HG03469 (cell line): ENCODE data around the gene LUC7L.
"Not testable (repeated sequence)": the region's sequence is repeated elsewhere in the genome, so short reads cannot be mapped to it uniquely, and the experiment has no call there.

Experiments used
- ATAC-seq: cut with Tn5 transposase; IDR thresholded peaks from one replicate; pipeline ENCODE4 v1.9.1; 2021; ENCODE audit warnings: mild to moderate bottlenecking, moderate library complexity, moderate number of reproducible peaks; ENCODE audit not compliant: unreplicated experiment

LUC7L gene

DNA sequence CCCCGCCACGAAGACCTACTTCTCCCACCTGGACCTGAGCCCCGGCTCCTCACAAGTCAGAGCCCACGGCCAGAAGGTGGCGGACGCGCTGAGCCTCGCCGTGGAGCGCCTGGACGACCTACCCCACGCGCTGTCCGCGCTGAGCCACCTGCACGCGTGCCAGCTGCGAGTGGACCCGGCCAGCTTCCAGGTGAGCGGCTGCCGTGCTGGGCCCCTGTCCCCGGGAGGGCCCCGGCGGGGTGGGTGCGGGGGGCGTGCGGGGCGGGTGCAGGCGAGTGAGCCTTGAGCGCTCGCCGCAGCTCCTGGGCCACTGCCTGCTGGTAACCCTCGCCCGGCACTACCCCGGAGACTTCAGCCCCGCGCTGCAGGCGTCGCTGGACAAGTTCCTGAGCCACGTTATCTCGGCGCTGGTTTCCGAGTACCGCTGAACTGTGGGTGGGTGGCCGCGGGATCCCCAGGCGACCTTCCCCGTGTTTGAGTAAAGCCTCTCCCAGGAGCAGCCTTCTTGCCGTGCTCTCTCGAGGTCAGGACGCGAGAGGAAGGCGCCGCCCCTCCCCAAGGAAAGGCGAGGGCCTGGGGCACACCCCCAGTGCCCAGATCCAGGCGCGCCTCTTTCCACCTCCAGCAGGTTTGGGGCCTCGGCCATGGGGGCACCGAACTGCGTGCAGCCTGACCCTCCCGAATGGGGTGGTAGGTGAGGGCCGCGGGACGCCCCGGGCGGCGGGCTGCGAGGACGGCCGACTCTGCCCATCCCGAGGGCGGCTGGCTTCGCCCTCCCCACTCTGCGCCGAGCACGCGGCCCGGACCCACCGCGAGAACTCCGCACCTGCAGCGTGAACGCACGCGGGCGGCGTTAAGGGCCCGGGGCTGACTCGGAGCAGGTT is 48.3 kb downstream of the LUC7L start:
- no peak for ATAC-seq

DNA sequence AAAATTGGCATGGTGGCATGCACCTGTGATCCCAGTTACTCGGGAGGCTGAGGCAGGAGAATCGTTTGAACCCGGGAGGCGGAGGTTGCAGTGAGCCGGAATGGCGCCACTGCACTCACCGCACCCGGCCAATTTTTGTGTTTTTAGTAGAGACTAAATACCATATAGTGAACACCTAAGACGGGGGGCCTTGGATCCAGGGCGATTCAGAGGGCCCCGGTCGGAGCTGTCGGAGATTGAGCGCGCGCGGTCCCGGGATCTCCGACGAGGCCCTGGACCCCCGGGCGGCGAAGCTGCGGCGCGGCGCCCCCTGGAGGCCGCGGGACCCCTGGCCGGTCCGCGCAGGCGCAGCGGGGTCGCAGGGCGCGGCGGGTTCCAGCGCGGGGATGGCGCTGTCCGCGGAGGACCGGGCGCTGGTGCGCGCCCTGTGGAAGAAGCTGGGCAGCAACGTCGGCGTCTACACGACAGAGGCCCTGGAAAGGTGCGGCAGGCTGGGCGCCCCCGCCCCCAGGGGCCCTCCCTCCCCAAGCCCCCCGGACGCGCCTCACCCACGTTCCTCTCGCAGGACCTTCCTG is 49.1 kb downstream of the LUC7L start, which contains the start of gene HBQ1:
Gene HBQ1 (plus strand): TSS at position 359 of the 575 bp plus-strand sequence. CDS start 28 bp downstream, at position 387.
- ATAC-seq = no peak

DNA sequence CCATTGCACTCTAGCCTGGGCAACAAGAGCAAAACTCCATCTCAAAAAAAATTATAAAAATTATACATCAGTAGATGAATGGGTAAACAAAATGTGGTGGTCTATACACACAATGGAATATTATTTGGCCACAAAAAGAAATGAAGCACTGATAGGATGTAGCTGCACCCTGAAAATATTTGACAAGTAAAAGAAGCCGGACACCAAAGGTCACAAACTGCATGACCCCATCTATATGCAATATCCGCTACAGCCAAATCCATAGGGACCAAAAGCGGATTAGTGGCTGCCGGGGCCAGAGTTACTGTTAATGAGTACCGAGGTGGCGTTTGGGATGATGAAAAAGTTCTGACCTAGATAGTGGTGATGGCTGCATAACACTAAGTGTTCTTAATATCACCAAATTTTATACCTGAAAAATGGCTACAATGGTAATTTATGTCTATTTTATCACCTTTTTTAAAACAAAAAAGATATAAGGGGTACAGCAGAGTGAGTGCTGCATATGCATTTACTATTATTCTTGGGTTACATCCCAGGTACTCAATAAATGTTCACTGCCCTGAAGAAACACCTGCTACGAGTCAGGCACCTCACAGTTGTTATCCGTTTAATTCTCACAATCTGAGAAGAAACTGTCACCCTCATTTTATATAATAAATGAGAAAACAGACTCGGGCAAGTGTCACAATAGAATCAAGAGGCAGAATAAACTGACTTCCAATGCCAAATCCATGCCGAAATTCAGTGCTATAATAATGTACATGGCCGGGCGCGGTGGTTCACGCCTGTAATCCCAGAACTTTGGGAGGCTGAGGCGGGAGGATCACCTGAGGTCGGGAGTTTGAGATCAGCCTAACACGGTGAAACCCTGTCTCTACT is 49.8 kb downstream of the LUC7L start:
- ATAC-seq = no peak

DNA sequence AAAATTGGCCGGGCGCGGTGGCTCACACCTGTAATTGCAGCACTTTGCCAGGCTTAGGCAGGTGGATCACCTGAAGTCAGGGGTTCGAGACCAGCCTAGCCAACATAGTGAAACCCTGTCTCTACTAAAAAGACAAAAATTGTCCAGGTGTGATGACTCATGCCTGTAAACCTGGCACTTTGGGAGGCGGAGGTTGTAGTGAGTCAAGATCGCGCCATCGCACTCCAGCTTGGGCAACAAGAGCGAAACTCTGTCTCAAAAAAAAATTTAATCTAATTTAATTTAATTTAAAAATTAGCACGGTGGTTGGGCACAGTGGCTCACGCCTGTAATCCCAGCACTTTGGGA is 50.6 kb downstream of the LUC7L start:
- no peak for ATAC-seq

DNA sequence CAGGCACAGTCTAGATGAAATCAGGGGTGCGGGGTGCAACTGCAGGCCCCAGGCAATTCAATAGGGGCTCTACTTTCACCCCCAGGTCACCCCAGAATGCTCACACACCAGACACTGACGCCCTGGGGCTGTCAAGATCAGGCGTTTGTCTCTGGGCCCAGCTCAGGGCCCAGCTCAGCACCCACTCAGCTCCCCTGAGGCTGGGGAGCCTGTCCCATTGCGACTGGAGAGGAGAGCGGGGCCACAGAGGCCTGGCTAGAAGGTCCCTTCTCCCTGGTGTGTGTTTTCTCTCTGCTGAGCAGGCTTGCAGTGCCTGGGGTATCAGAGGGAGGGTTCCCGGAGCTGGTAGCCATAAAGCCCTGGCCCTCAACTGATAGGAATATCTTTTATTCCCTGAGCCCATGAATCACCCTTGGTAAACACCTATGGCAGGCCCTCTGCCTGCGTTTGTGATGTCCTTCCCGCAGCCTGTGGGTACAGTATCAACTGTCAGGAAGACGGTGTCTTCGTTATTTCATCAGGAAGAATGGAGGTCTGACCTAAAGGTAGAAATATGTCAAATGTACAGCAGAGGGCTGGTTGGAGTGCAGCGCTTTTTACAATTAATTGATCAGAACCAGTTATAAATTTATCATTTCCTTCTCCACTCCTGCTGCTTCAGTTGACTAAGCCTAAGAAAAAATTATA is 51.1 kb downstream of the LUC7L start:
- no peak for ATAC-seq

DNA sequence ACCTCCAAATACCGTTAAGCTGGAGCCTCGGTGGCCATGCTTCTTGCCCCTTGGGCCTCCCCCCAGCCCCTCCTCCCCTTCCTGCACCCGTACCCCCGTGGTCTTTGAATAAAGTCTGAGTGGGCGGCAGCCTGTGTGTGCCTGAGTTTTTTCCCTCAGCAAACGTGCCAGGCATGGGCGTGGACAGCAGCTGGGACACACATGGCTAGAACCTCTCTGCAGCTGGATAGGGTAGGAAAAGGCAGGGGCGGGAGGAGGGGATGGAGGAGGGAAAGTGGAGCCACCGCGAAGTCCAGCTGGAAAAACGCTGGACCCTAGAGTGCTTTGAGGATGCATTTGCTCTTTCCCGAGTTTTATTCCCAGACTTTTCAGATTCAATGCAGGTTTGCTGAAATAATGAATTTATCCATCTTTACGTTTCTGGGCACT is 51.8 kb downstream of the LUC7L start:
- ATAC-seq = no peak

DNA sequence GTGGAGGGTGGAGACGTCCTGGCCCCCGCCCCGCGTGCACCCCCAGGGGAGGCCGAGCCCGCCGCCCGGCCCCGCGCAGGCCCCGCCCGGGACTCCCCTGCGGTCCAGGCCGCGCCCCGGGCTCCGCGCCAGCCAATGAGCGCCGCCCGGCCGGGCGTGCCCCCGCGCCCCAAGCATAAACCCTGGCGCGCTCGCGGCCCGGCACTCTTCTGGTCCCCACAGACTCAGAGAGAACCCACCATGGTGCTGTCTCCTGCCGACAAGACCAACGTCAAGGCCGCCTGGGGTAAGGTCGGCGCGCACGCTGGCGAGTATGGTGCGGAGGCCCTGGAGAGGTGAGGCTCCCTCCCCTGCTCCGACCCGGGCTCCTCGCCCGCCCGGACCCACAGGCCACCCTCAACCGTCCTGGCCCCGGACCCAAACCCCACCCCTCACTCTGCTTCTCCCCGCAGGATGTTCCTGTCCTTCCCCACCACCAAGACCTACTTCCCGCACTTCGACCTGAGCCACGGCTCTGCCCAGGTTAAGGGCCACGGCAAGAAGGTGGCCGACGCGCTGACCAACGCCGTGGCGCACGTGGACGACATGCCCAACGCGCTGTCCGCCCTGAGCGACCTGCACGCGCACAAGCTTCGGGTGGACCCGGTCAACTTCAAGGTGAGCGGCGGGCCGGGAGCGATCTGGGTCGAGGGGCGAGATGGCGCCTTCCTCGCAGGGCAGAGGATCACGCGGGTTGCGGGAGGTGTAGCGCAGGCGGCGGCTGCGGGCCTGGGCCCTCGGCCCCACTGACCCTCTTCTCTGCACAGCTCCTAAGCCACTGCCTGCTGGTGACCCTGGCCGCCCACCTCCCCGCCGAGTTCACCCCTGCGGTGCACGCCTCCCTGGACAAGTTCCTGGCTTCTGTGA is 52.5 kb downstream of the LUC7L start, which contains the start of gene HBA1:
Gene HBA1 (plus strand): TSS at position 204 of the 906 bp plus-strand sequence. CDS start 37 bp downstream, at position 241.
- ATAC-seq = not testable (repeated sequence)

DNA sequence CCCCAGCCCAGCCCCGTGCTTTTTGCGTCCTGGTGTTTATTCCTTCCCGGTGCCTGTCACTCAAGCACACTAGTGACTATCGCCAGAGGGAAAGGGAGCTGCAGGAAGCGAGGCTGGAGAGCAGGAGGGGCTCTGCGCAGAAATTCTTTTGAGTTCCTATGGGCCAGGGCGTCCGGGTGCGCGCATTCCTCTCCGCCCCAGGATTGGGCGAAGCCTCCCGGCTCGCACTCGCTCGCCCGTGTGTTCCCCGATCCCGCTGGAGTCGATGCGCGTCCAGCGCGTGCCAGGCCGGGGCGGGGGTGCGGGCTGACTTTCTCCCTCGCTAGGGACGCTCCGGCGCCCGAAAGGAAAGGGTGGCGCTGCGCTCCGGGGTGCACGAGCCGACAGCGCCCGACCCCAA is 53.2 kb downstream of the LUC7L start:
- not testable (repeated sequence) for ATAC-seq

DNA sequence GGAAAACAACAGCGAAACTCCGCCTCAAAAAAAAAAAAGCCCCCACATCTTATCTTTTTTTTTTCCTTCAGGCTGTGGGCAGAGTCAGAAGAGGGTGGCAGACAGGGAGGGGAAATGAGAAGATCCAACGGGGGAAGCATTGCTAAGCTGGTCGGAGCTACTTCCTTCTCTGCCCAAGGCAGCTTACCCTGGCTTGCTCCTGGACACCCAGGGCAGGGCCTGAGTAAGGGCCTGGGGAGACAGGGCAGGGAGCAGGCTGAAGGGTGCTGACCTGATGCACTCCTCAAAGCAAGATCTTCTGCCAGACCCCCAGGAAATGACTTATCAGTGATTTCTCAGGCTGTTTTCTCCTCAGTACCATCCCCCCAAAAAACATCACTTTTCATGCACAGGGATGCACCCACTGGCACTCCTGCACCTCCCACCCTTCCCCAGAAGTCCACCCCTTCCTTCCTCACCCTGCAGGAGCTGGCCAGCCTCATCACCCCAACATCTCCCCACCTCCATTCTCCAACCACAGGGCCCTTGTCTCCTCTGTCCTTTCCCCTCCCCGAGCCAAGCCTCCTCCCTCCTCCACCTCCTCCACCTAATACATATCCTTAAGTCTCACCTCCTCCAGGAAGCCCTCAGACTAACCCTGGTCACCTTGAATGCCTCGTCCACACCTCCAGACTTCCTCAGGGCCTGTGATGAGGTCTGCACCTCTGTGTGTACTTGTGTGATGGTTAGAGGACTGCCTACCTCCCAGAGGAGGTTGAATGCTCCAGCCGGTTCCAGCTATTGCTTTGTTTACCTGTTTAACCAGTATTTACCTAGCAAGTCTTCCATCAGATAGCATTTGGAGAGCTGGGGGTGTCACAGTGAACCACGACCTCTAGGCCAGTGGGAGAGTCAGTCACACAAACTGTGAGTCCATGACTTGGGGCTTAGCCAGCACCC is 54.0 kb downstream of the LUC7L start:
- no peak for ATAC-seq

DNA sequence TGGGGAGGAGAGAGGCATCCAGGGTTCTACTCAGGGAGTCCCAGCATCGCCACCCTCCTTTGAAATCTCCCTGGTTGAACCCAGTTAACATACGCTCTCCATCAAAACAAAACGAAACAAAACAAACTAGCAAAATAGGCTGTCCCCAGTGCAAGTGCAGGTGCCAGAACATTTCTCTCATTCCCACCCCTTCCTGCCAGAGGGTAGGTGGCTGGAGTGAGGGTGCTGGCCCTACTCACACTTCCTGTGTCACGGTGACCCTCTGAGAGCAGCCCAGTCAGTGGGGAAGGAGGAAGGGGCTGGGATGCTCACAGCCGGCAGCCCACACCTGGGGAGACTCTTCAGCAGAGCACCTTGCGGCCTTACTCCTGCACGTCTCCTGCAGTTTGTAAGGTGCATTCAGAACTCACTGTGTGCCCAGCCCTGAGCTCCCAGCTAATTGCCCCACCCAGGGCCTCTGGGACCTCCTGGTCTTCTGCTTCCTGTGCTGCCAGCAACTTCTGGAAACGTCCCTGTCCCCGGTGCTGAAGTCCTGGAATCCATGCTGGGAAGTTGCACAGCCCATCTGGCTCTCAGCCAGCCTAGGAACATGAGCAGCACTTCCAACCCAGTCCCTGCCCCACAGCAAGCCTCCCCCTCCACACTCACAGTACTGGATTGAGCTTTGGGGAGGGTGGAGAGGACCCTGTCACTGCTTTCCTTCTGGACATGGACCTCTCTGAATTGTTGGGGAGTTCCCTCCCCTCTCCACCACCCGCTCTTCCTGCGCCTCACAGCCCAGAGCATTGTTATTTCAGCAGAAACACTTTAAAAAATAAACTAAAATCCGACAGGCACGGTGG is 55.1 kb downstream of the LUC7L start:
- not testable (repeated sequence) for ATAC-seq

DNA sequence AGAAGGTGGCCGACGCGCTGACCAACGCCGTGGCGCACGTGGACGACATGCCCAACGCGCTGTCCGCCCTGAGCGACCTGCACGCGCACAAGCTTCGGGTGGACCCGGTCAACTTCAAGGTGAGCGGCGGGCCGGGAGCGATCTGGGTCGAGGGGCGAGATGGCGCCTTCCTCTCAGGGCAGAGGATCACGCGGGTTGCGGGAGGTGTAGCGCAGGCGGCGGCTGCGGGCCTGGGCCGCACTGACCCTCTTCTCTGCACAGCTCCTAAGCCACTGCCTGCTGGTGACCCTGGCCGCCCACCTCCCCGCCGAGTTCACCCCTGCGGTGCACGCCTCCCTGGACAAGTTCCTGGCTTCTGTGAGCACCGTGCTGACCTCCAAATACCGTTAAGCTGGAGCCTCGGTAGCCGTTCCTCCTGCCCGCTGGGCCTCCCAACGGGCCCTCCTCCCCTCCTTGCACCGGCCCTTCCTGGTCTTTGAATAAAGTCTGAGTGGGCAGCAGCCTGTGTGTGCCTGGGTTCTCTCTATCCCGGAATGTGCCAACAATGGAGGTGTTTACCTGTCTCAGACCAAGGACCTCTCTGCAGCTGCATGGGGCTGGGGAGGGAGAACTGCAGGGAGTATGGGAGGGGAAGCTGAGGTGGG is 55.9 kb downstream of the LUC7L start:
- not testable (repeated sequence) for ATAC-seq

DNA sequence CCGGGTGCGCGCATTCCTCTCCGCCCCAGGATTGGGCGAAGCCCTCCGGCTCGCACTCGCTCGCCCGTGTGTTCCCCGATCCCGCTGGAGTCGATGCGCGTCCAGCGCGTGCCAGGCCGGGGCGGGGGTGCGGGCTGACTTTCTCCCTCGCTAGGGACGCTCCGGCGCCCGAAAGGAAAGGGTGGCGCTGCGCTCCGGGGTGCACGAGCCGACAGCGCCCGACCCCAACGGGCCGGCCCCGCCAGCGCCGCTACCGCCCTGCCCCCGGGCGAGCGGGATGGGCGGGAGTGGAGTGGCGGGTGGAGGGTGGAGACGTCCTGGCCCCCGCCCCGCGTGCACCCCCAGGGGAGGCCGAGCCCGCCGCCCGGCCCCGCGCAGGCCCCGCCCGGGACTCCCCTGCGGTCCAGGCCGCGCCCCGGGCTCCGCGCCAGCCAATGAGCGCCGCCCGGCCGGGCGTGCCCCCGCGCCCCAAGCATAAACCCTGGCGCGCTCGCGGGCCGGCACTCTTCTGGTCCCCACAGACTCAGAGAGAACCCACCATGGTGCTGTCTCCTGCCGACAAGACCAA is 56.8 kb downstream of the LUC7L start, which contains the start of gene HBA2:
Gene HBA2 (plus strand): TSS at position 503 of the 568 bp plus-strand sequence. CDS start 37 bp downstream, at position 540.
- ATAC-seq = not testable (repeated sequence)

DNA sequence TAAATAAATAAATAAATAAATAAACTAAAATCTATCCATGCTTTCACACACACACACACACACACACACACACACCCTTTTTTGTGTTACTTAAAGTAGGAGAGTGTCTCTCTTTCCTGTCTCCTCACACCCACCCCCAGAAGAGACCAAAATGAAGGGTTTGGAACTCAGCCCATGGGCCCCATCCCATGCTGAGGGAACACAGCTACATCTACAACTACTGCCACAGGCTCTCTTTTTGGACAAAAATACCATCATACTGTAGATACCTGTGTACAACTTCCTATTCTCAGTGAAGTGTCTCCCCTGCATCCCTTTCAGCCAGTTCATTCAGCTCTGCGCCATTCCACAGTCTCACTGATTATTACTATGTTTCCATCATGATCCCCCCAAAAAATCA is 58.5 kb downstream of the LUC7L start:
- no peak for ATAC-seq

DNA sequence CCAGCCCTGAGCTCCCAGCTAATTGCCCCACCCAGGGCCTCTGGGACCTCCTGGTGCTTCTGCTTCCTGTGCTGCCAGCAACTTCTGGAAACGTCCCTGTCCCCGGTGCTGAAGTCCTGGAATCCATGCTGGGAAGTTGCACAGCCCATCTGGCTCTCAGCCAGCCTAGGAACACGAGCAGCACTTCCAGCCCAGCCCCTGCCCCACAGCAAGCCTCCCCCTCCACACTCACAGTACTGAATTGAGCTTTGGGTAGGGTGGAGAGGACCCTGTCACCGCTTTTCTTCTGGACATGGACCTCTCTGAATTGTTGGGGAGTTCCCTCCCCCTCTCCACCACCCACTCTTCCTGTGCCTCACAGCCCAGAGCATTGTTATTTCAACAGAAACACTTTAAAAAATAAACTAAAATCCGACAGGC is 59.2 kb downstream of the LUC7L start:
- ATAC-seq = not testable (repeated sequence)

DNA sequence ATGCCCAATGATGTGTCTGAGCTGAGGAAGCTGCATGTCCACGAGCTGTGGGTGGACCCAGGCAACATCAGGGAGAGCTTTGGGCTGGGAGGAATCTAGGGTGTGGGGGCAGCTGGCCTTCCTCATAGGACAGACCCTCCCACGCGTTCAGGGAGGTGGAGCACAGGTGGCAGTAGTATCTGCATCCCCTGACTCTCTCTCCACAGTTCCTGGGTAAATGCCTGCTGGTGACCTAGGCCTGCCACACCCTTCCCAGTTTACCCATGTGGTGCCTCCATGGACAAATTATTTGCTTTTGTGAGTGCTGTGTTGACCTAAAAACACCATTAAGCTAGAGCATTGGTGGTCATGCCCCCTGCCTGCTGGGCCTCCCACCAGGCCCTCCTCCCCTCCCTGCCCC is 60.2 kb downstream of the LUC7L start:
- no peak for ATAC-seq

DNA sequence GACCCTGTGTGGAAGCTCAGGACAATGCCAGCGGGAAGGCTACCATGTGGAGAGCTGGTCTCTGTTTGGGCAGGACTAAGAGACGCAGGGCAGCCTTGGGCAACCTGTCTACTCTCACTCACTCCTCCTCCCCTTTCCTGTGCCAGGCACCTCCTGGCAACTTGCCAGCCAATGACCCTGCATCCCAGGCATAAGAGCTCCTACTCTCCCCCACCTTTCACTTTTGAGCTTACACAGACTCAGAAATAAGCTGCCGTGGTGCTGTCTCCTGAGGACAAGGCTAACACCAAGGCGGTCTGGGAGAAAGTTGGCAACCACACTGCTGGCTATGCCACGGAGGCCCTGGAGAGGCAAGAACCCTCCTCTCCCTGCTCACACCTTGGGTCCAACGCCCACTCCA is 60.8 kb downstream of the LUC7L start:
- ATAC-seq = no peak
